Endodermal cell (in vitro differentiated cells): ENCODE results near the gene PEAK3. TPM values are rescaled to one million over a fixed set of nuclear protein-coding genes. Genes with fewer than 3 reads are reported as not detected.

ENCODE experiments used
- DNase-seq: peaks from one replicate; pipeline ENCODE4 v3.0.0-alpha.2; 2017
- H3K27ac ChIP-seq: 2 replicates; pipeline ENCODE4 v1.5.1; 2013; ENCODE audit warnings: mild to moderate bottlenecking, low read depth, low read length, moderate library complexity
- H3K27me3 ChIP-seq: 2 replicates; pipeline ENCODE4 v1.6.1; 2013; ENCODE audit warnings: mild to moderate bottlenecking, low read length, moderate library complexity; ENCODE audit not compliant: insufficient read depth, control insufficient read depth, poor library complexity, severe bottlenecking
- H3K36me3 ChIP-seq: 2 replicates; pipeline ENCODE4 v1.7.0; 2013; ENCODE audit warnings: mild to moderate bottlenecking, low read length, moderate library complexity; ENCODE audit not compliant: control insufficient read depth, insufficient read depth
- H3K4me1 ChIP-seq: one replicate; pipeline ENCODE4 v1.7.0; 2013; ENCODE audit warnings: low read length; ENCODE audit not compliant: control insufficient read depth, insufficient read depth
- H3K4me3 ChIP-seq: 2 replicates; pipeline ENCODE4 v1.5.1; 2013; ENCODE audit warnings: mild to moderate bottlenecking, low read length, moderate library complexity
- H3K9ac ChIP-seq: 2 replicates; pipeline ENCODE4 v1.6.1; 2013; ENCODE audit warnings: mild to moderate bottlenecking, low read length, moderate library complexity; ENCODE audit not compliant: poor library complexity, severe bottlenecking; ENCODE audit errors: extremely low read depth
- H3K9me3 ChIP-seq: 2 replicates; pipeline ENCODE4 v1.6.1; 2013; ENCODE audit warnings: mild to moderate bottlenecking, low read length, moderate library complexity; ENCODE audit not compliant: control insufficient read depth
- H3K27ac Mint-ChIP-seq: 2 replicates; pipeline ENCODE4 v1.8.0; 2020; ENCODE audit warnings: mixed read lengths
- H3K27me3 Mint-ChIP-seq: 2 replicates; pipeline ENCODE4 v1.8.0; 2021; ENCODE audit warnings: mild to moderate bottlenecking, mixed read lengths; ENCODE audit not compliant: insufficient read depth
- H3K36me3 Mint-ChIP-seq: 2 replicates; pipeline ENCODE4 v1.8.0; 2020; ENCODE audit warnings: low read depth, mixed read lengths
- H3K4me1 Mint-ChIP-seq: 2 replicates; pipeline ENCODE4 v1.8.0; 2020; ENCODE audit warnings: mixed read lengths
- H3K4me3 Mint-ChIP-seq: 2 replicates; pipeline ENCODE4 v1.8.0; 2020; ENCODE audit warnings: mild to moderate bottlenecking, moderate library complexity, mixed read lengths
- H3K9me3 Mint-ChIP-seq: 2 replicates; pipeline ENCODE4 v1.8.0; 2020; ENCODE audit warnings: mild to moderate bottlenecking, mixed read lengths
- CTCF ChIP-seq: fragments of 200-600 bp; sonication (generic); conservative IDR thresholded peaks from 2 replicates; pipeline ENCODE4 v1.5.0; 2021; ENCODE audit warnings: antibody characterized with exemption, mild to moderate bottlenecking
- WGBS, 2 experiments: methylation state at CpG; one replicate each; pipeline versions ENCODE4 v1.1.5 to v1.1.7; 2013; ENCODE audit warnings: missing lambda C conversion rate in 2 of 2, mixed read lengths in 1 of 2; ENCODE audit not compliant: insufficient coverage in 1 of 2, insufficient read length in 1 of 2; 5-methylcytosine and 5-hydroxymethylcytosine counted together
- total RNA-seq, 2 donors: library from RNA; stranded (reverse); fragmentation: NEBNext Ultra II Directional in 1 of 2; extraction: Animal tissue kit (Norgen Biotek cat#: 25700) in 1 of 2; gene quantifications; 2 replicates in 1 of 2; 3 replicates in 1 of 2; pipeline ENCODE4 v1.2.1, GENCODE V29; 2021

PEAK3 gene
- total RNA-seq, 2 donors from 2014 or later, result not detected

- Histone ChIP-seq H3K36me3 (no peaks in the 10 kb centered on the region), H3K4me1 (no peaks in the 10 kb centered on the region), H3K4me3 (no peak overlapping the region), H3K27ac (no peak overlapping the region), H3K9ac (no peak overlapping the region), H3K27me3 (peaks cover 65% of the 10 kb centered on the region), H3K9me3 (no peaks in the 10 kb centered on the region)
- Mint-ChIP-seq H3K27ac (no peak overlapping the region), H3K27me3 (peaks cover 60% of the 10 kb centered on the region), H3K9me3 (no peaks in the 10 kb centered on the region), H3K4me1 (no peaks in the 10 kb centered on the region), H3K4me3 (no peak overlapping the region), H3K36me3 (no peaks in the 10 kb centered on the region)
- DNase-seq, result no peak
- 86 to 88% methylated on average over 20 to 26 of the region's 26 CpGs for WGBS, 2 experiments
- TF ChIP-seq CTCF, result no peak
These were observed 12.8 kb upstream of the PEAK3 start for GRCh38 chr19:2294687-2295335.

GRCh38 chr19:2291185-2291751 lies 9.3 kb upstream of the PEAK3 start:
- Mint-ChIP-seq H3K36me3 (peaks cover 3% of the 10 kb centered on the region), H3K27ac (no peak overlapping the region), H3K4me3 (peak overlapping the region; percentile 43), H3K27me3 (peaks cover 93% of the 10 kb centered on the region), H3K4me1 (no peaks in the 10 kb centered on the region), H3K9me3 (no peaks in the 10 kb centered on the region)
- WGBS, 2 experiments, result 1 to 3% methylated on average over 14 to 67 of the region's 67 CpGs
- Histone ChIP-seq H3K27ac (no peak overlapping the region), H3K27me3 (peaks cover 100% of the 10 kb centered on the region), H3K4me3 (no peak overlapping the region), H3K9ac (no peak overlapping the region), H3K9me3 (no peaks in the 10 kb centered on the region), H3K36me3 (no peaks in the 10 kb centered on the region), H3K4me1 (no peaks in the 10 kb centered on the region)
- peak; percentile 60 for TF ChIP-seq CTCF
- DNase-seq, result peak; percentile 90

- H3K4me3 Mint-ChIP-seq, result peak overlapping the region; percentile 43
- H3K36me3 ChIP-seq, result no peaks in the 10 kb centered on the region
- H3K9me3 Mint-ChIP-seq, result no peaks in the 10 kb centered on the region
- H3K4me1 Mint-ChIP-seq, result no peaks in the 10 kb centered on the region
- no peak for TF ChIP-seq CTCF
- DNase-seq, result peak; percentile 80
- H3K27me3 ChIP-seq, result peaks cover 100% of the 10 kb centered on the region
- H3K27ac Mint-ChIP-seq, result no peak overlapping the region
- no peak overlapping the region for H3K9ac ChIP-seq
- WGBS, 2 experiments, result 10 to 12% methylated on average over 40 to 82 of the region's 82 CpGs
- H3K9me3 ChIP-seq, result no peaks in the 10 kb centered on the region
- no peak overlapping the region for H3K4me3 ChIP-seq
- H3K27ac ChIP-seq, result no peak overlapping the region
- no peaks in the 10 kb centered on the region for H3K4me1 ChIP-seq
- peaks cover 3% of the 10 kb centered on the region for H3K36me3 Mint-ChIP-seq
- peaks cover 94% of the 10 kb centered on the region for H3K27me3 Mint-ChIP-seq
These were observed 8.6 kb upstream of the PEAK3 start for GRCh38 chr19:2290441-2291184.
